ENCODE data around the gene MAG.

The MAG gene

DNA sequence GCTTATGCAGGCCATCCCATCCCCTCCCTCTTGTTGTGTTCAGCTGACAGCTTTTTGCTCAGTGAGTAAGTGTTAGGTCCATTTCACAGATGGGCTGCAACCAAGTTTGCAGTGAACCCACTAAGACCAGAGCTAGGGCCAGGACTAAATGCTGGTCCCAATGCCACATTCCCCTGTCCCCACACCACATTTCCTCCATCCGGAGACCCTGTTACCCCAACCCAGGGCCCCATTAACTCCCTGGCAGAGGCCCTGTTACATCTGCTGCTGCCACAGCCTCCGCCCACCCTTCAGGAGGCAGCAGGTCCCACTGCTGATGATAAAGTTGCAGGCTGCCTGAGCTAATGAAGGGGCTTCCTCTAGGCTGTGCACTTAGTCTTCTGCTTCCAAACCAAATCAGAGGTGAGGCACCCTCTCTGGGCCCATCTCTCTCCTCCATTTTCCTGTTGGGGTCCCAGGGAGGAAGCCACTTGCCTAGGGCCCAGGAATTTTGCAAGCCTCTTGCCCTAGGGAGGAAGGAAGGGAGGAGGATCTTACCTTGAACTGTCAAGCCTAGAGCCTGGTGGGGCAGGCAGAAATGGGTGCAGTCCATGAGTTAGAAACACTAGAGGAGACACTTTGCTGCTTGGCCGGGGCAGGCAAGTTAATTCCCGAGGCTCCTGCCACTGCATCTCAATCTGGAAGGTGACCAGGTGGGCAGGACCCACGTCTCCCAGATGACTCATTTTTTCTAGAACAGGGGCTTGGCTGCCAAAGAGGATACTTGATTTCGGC lies 26.6 kb upstream of the MAG start:
- DNase-seq (ENCODE audit: low spot score), result peak; percentile 5

GRCh38 chr19:35265900-35266519 lies 26.0 kb upstream of the MAG start:
- DNase-seq (ENCODE audit: low spot score), result no peak

- peak; percentile 60 for DNase-seq (ENCODE audit: low spot score)
Measured at GRCh38 chr19:35266520-35267352, 25.2 kb upstream of the MAG start.

GRCh38 chr19:35267353-35267817 lies 24.6 kb upstream of the MAG start:
- DNase-seq (ENCODE audit: low spot score), result no peak

DNA sequence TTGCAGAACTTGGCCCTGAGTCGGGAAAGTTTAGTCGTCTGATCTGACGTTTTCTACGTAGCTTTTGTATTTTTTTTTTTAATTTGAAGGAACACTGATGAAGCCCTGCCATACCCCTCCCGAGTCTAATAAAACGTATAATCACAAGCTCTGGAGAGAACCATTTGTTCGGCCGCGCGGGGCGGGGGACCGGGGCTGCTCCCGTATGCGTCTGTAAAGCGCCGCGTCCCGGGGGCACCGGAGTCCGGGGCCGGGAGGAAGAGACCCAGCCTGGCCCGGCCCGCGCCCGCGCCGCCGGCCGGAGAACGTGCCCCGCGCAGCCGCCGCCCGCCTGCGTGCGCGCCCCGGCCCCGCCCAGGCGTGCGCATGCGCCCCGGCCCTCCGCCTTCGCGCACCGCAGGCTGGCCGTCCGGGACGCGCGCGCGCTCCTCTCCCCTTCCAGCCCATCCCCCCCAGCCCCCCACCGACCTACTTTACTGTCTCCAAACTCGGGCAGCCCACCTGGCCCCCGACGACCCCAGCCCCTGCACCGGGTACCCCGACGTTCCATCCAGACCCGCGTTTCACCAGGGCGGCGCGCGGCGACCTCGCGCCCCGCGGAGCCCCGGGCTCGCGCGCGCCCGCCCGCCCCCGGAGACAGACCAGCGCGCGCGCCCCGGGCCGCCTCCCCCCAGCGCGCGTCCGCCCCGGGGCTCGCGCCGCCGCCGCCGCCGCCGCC lies 24.0 kb upstream of the MAG start:
- DNase-seq (ENCODE audit: low spot score), result peak; percentile 99

DNA sequence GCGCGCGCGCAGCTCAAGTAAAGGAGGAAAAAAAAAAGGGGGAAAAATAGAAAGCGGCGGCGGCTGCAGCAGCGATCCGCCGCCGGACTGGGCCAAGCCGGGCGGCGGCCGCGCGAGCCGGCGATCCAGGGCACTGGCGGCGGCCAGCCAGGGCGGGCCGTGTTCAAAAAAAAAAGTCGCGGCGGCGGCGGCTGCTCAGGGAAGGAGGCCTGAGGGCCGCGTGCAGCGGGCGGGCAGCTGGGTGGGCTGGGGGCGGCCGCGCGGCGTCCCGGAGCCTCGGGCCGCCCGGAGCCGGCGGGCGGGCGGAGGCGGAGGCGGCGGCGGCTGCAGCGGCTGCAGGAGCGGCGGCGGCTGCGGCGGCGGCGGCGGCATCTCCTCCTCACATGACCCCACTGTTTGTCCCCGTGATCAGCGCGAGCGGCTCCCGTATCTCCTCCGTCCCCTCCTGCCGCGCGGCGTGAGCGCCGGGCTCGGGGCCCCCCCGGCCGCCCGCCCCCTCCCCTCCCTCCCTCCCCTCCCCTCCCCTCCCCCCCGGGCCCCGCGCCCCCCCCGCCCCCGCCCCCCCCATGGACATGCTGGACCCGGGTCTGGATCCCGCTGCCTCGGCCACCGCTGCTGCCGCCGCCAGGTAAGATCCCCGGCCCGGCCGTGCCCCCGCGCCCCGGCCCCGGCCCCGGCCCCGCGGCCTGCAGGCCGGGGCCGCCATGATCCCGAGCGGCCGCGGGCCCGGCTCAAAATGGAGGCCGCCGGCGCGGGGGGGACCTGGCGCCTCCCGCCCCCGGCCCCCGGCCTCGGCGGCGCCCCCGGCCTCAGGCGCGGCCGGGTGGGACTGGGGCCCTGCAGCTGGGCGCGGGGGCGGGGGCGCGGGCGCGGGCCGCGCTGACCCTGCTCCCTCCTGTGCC lies 23.2 kb upstream of the MAG start, which contains the start of gene USF2:
USF2 (plus strand) TSS at position 427 of the 902 bp plus-strand sequence; CDS start at position 567, 140 bp downstream.
- DNase-seq (ENCODE audit: low spot score), result peak; percentile 90

DNA sequence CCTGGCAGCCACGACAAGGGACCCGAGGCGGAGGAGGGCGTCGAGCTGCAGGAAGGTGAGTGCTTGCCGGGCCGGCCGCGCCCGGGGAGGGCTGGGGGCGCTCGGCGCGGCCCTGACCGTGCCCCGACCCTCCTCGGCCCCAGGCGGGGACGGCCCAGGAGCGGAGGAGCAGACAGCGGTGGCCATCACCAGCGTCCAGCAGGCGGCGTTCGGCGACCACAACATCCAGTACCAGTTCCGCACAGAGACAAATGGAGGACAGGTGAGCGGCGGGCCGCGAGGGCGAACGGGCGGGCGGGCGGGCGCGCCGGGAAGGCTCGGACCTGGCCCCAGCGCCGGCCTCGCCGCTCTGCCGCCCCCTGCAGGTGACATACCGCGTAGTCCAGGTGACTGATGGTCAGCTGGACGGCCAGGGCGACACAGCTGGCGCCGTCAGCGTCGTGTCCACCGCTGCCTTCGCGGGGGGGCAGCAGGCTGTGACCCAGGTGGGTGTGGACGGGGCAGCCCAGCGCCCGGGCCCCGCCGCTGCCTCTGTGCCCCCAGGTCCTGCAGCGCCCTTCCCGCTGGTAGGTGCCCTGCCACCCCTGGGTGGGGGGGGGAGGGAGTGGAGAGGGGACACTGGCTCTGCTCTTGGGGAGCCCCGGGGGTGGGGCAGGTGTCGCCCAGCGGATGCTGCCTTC lies 22.4 kb upstream of the MAG start:
- DNase-seq (ENCODE audit: low spot score), result peak; percentile 88

DNA sequence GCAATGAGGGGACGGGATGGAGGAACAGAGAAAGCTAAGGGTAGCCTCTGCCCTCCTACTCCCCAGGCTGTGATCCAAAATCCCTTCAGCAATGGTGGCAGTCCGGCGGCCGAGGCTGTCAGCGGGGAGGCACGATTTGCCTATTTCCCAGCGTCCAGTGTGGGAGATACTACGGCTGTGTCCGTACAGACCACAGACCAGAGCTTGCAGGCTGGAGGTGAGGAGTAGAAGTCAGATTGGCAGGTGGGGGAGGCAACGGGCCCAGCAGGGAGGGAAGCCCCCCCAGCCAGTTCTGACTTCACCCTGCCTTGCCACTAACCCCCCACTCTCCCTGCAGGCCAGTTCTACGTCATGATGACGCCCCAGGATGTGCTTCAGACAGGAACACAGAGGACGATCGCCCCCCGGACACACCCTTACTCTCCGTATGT lies 21.6 kb upstream of the MAG start:
- no peak for DNase-seq (ENCODE audit: low spot score)

GRCh38 chr19:35271546-35271945 lies 20.4 kb upstream of the MAG start:
- DNase-seq (ENCODE audit: low spot score), result no peak

- no peak for DNase-seq (ENCODE audit: low spot score)
Measured at GRCh38 chr19:35272122-35272719, 19.7 kb upstream of the MAG start.

DNA sequence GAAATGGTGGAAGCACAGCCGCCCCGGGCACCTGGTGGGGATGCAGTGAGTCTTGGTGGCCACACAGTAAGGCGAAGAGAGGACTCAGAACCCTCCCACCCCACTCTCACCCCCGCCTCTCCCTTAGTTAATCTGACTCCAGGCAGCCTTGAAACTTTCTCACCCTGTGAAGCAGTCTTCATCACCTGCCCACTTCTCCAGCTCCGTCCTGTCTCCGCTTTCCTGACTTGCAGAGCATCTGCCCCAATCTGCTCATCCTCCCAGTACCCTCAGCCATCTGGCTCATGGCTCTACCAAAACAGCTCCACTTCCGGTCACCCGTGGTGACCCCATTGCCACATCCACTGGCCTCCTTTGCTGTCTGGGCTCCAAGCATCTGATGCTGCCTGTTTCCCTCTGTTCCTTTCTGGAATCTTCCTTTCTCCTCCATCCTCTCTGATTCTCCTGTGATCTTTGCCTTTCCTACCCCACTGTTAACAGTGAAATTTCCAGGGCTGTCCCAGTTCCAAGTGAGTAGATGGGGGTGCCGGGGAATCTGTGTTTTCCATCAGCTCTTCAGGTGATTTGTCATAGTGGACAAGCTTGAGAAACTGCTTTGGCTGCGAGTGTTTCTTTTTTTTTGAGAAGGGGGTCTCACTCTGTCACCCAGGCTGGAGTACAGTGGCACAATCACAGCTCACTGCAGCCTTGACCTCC lies 18.9 kb upstream of the MAG start:
- DNase-seq (ENCODE audit: low spot score), result no peak

DNA sequence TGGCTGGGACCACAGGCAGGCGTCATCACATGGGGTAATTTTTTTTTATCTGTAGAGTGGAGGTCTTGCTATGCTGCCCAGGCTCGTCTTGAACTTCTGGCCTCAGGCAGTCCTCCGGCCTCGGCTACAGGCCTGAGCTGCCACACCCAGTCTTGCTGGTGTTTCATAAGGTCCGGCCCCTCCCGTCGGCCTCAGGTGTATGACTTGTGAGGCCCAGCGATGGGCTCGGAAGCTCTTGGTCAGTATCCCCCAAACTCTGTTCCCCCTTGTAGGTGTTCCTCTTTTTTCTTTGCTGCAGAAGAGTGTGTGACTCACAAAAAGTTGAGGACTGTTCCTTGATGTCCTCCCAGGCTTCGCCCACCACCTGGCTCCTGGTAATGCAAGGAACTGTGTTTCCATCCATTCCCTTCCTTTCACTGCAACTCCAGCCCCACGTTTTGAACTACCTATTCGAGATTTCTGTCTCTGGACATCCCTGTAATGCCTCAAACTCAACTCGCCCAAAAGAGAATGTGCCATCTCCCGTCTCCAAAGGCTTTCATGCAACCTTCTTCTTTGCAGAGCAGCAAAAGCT lies 18.2 kb upstream of the MAG start:
- DNase-seq (ENCODE audit: low spot score), result no peak

GRCh38 chr19:35274323-35274722 lies 17.6 kb upstream of the MAG start:
- no peak for DNase-seq (ENCODE audit: low spot score)

DNA sequence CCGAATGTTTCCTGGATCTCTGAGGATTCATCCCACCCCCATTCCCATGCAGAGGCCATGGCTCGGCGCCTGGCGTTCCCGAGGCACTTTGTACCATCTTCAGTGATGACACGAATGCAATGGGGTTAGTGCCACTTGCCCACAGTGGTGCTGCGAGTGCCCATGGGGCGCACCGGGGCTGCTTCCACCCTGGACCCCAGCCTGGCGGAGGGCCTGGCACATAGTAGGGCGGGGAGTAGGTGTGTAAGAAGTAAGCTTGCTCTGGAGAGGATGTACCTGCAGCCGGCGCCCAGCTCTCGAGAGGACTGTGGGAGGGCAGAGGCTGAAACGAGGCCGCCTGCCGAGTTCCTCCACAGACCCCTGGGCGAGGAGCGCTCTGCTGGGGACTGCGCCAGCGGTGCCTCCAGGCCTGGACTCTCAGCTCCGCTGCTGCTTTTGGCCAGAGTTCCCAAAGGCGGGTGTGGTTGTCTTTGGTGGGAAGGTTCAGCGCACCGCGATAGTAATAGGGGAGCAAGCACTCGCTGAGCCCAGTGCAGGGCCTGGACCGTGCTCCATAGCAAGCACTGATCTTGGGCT lies 15.2 kb upstream of the MAG start:
- DNase-seq (ENCODE audit: low spot score), result no peak

DNA sequence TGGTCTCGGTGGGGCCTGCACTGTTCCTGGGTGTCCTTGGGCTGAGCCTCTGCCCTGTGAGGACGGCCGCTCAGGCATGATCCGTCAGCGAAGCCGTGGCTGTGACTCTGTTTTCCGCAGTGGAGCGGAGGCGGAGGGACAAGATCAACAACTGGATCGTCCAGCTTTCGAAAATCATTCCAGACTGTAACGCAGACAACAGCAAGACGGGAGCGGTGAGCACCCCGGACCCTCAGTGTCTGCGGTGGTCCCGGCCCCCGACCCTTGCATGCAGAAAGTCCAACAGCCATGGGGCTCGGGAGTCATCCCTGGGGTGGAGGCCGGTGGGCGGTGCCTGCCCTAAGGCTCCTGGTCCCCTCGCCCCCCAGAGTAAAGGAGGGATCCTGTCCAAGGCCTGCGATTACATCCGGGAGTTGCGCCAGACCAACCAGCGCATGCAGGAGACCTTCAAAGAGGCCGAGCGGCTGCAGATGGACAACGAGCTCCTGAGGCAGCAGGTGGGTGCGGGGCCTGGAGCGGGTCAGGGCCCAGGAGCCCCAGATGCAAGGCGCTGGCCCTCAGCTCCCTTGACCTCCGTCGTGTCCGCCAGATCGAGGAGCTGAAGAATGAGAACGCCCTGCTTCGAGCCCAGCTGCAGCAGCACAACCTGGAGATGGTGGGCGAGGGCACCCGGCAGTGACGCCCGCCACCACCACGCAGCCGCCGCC lies 13.2 kb upstream of the MAG start:
- DNase-seq (ENCODE audit: low spot score), result no peak

- DNase-seq (ENCODE audit: low spot score), result no peak
Measured at GRCh38 chr19:35279374-35279773, 12.6 kb upstream of the MAG start.

DNA sequence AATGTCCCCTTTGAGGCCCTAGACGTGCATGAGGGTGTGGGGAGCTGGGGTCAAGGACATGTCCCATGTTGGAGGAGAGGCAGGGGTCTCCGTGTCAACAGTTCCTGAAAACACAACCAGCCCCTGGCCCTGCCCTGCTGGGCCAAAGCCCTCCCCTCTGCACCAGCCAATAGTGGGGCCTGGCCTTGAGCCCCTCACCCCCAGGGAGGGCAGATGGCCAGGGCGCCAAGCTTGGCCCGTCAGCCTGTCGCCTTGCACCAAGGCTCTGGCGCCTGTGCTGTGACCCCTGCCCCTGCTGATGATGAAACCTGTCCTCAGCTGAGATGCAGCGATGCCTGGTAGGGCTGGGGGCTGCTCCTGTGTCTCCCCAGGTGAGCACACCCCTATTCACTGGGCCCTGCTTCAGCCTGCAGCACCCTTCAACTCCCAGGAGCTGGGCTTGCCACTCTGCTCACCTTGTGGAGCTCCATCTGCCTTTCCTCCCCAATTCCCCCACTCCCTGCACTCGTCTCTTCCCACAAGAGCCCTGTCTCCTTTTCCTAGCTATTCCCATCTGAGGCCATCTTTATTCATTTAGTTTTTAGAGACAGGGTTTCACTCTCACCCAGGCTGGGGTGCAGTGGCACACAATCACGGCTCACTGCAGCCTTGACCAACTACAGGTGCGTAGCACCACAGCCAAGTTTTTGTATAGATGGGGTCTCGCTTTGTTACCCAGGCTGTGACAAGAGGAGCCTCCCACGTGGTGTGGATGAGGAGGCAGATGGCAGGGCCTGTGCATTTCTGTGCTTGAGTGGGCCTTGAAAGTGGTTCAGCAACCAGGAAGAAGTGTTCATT lies 11.8 kb upstream of the MAG start:
- DNase-seq (ENCODE audit: low spot score), result no peak

Measured in D341Med (cell line).